K562 (cell line): ENCODE results near the gene CRTC3. TPM values are rescaled to one million over a fixed set of nuclear protein-coding genes. Genes with fewer than 3 reads are reported as not detected.

ENCODE experiments used
- ATAC-seq: fragments of 200-7000 bp; cut with Tn5 transposase; 3 replicates; pipeline ENCODE4 v1.9.1; 2020; ENCODE audit warnings: moderate library complexity
- BruUV-seq: library from RNA; stranded (reverse); fragments of 400-500 nt; replicated peaks from 2 replicates; lab custom pipeline; 2021; lab: Mats Ljungman, UMichigan
- CTCF ChIA-PET: fragments of 300-600 bp; formaldehyde crosslinking; extraction: SDS; loops from one replicate; lab custom pipeline; 2021; ENCODE audit warnings: low intra/inter-chr PET ratio; lab: Yijun Ruan, JAX
- POLR2A ChIA-PET: fragments of 300-600, 350-650 bp; sonication (Branson Sonifier 250); formaldehyde crosslinking; extraction: SDS; loops from one replicate; lab custom pipeline; 2021; ENCODE audit warnings: antibody characterized with exemption, inconsistent platforms; lab: Yijun Ruan, JAX
- DNase-seq, 4 experiments: peaks; one replicate each; pipeline versions ENCODE4 v3.0.0 to v3.0.0-alpha.2; 2011 to 2018; ENCODE audit warnings: low spot score in 3 of 4, mixed read lengths in 3 of 4; ENCODE audit errors: extremely low read depth in 1 of 4
- FAIRE-seq: peaks from 2 replicates; lab custom pipeline; 2011; peaks lifted over from hg19 to GRCh38; lab: Jason Lieb, UNC
- H2AFZ ChIP-seq: 2 replicates; pipeline ENCODE4 v1.6.0; 2011; ENCODE audit warnings: low read depth, low read length, control low read depth, inconsistent platforms
- H3K27ac ChIP-seq: fragments of 200-600 bp; 3 replicates; pipeline ENCODE4 v1.8.0; 2011; ENCODE audit warnings: low read depth, mild to moderate bottlenecking, control low read depth, inconsistent platforms, low read length, moderate library complexity, mixed read lengths; ENCODE audit errors: extremely low read depth
- H3K27me3 ChIP-seq, 2 experiments: fragments of 300-600 bp in 1 of 2; 2 replicates in 1 of 2; 3 replicates in 1 of 2; pipeline versions ENCODE4 v1.6.0 to v1.8.0; 2011; ENCODE audit warnings: inconsistent platforms in 2 of 2, low read length in 2 of 2, mild to moderate bottlenecking in 1 of 2, mixed read lengths in 1 of 2, moderate library complexity in 1 of 2; ENCODE audit not compliant: control insufficient read depth in 2 of 2, insufficient read depth in 2 of 2
- H3K36me3 ChIP-seq: fragments of 300-600 bp; 3 replicates; pipeline ENCODE4 v1.8.0; 2011; ENCODE audit warnings: mild to moderate bottlenecking, low read length, inconsistent platforms; ENCODE audit not compliant: control insufficient read depth, insufficient read depth
- H3K4me1 ChIP-seq, 2 experiments: fragments of 200-600 bp in 1 of 2; replicated peaks in 1 of 2; 2 replicates in 1 of 2; 3 replicates in 1 of 2; pipeline versions ENCODE4 v1.5.1 to v1.8.0; 2011; ENCODE audit warnings: inconsistent platforms in 2 of 2, low read length in 2 of 2, mild to moderate bottlenecking in 1 of 2, mixed read lengths in 1 of 2, moderate library complexity in 1 of 2; ENCODE audit not compliant: control insufficient read depth in 2 of 2, insufficient read depth in 2 of 2
- H3K4me2 ChIP-seq: 2 replicates; pipeline ENCODE4 v1.6.1; 2011; ENCODE audit warnings: low read length, control low read depth, inconsistent platforms, mixed read lengths; ENCODE audit not compliant: insufficient read depth
- H3K4me3 ChIP-seq: fragments of 200-600 bp; sonication (generic), shearing (Covaris generic); 2 replicates; pipeline ENCODE4 v1.5.1; 2016; ENCODE audit warnings: control low read depth, inconsistent platforms
- H3K79me2 ChIP-seq: fragments of 200-600 bp; 3 replicates; pipeline ENCODE4 v1.8.0; 2011; ENCODE audit warnings: low read length, inconsistent platforms; ENCODE audit not compliant: control insufficient read depth, insufficient read depth
- H3K9ac ChIP-seq, 2 experiments: 2 replicates each; pipeline versions ENCODE4 v1.6.0 to v1.6.1; 2011; ENCODE audit warnings: low read depth in 2 of 2, low read length in 2 of 2, control low read depth in 1 of 2, inconsistent platforms in 1 of 2, mild to moderate bottlenecking in 1 of 2, mixed read lengths in 1 of 2; ENCODE audit not compliant: insufficient read depth in 1 of 2
- H3K9me1 ChIP-seq: one replicate; pipeline ENCODE4 v1.6.0; 2011; ENCODE audit warnings: inconsistent platforms, mild to moderate bottlenecking, low read length, moderate library complexity; ENCODE audit not compliant: control insufficient read depth, insufficient read depth
- H3K9me3 ChIP-seq: replicated peaks from 2 replicates; pipeline ENCODE4 v1.5.1; 2011; ENCODE audit warnings: low read depth, low read length, inconsistent platforms; ENCODE audit not compliant: control insufficient read depth, insufficient read depth
- H4K20me1 ChIP-seq: replicated peaks from 2 replicates; pipeline ENCODE4 v1.6.1; 2011; ENCODE audit warnings: low read length, inconsistent platforms, mixed read lengths; ENCODE audit not compliant: control insufficient read depth, insufficient read depth
- CBX1 ChIP-seq: sonication (generic); IDR thresholded peaks from 2 replicates; pipeline ENCODE4 v1.6.1; 2016; ENCODE audit warnings: antibody characterized with exemption, low read depth, mild to moderate bottlenecking
- ETS2 ChIP-seq: IDR thresholded peaks from 2 replicates; pipeline ENCODE4 v1.6.1; 2016; ENCODE audit warnings: borderline replicate concordance, missing genetic modification characterization, mild to moderate bottlenecking, moderate library complexity, missing compliant biosample characterization; ENCODE audit not compliant: poor library complexity, severe bottlenecking
- ETV5 ChIP-seq: sonication (generic); formaldehyde crosslinking; IDR thresholded peaks from 2 replicates; pipeline ENCODE4 v1.4.0; 2020; ENCODE audit warnings: low read depth, mild to moderate bottlenecking, missing genetic modification reagents
- FOSL1 ChIP-seq: fragments of 200-800 bp; sonication (Bioruptor generic); conservative IDR thresholded peaks from 2 replicates; pipeline ENCODE4 v1.6.1; 2016; ENCODE audit warnings: missing genetic modification characterization, missing compliant biosample characterization
- ILF3 ChIP-seq: fragments of 450-650 bp; IDR thresholded peaks from 2 replicates; pipeline ENCODE4 v1.6.1; 2018; ENCODE audit warnings: antibody characterized with exemption, mild to moderate bottlenecking, moderate library complexity, borderline replicate concordance
- KDM2B ChIP-seq: fragments of 250-450 bp; sonication (Bioruptor Pico); IDR thresholded peaks from 2 replicates; pipeline ENCODE4 v1.8.0; 2021; ENCODE audit warnings: mild to moderate bottlenecking, moderate library complexity
- MYBL2 ChIP-seq, 2 experiments: fragments of 450-650 bp in 1 of 2; sonication (generic) in 1 of 2; formaldehyde crosslinking in 1 of 2; IDR thresholded peaks; 2 replicates each; pipeline versions ENCODE4 v1.6.1 to v1.8.1; 2017 to 2022; ENCODE audit warnings: borderline replicate concordance in 1 of 2, inconsistent platforms in 1 of 2, low read depth in 1 of 2, mild to moderate bottlenecking in 1 of 2, missing genetic modification reagents in 1 of 2, moderate library complexity in 1 of 2
- POLR2A ChIP-seq: fragments of 450-650 bp; conservative IDR thresholded peaks from 2 replicates; pipeline ENCODE4 v1.6.1; 2016
- SIN3A ChIP-seq, 2 experiments: fragments of 150-350 bp in 1 of 2; IDR thresholded peaks; 2 replicates each; pipeline ENCODE4 v1.6.1; 2011 to 2016; ENCODE audit warnings: borderline replicate concordance in 2 of 2, low read depth in 2 of 2, low read length in 2 of 2, mild to moderate bottlenecking in 2 of 2, moderate library complexity in 2 of 2; ENCODE audit not compliant: control insufficient read depth in 1 of 2
- ZBTB17 ChIP-seq: fragments of 450-650 bp; formaldehyde crosslinking; IDR thresholded peaks from 2 replicates; pipeline ENCODE4 v1.4.0; 2020; ENCODE audit warnings: mild to moderate bottlenecking
- ZNF280A ChIP-seq: fragments of 450-650 bp; IDR thresholded peaks from 2 replicates; pipeline ENCODE4 v1.6.1; 2018; ENCODE audit warnings: mild to moderate bottlenecking, low read depth; ENCODE audit not compliant: partially characterized antibody
- ZNF384 ChIP-seq: IDR thresholded peaks from 2 replicates; pipeline ENCODE4 v1.6.1; 2012; ENCODE audit warnings: low read depth, low read length, improper control_type of control experiment
- ZNF668 ChIP-seq: fragments of 250-450 bp; sonication (Bioruptor Pico); IDR thresholded peaks from 2 replicates; pipeline ENCODE4 v1.8.0; 2022; ENCODE audit warnings: mild to moderate bottlenecking, inconsistent platforms
- WGBS: fragments of 100-300 bp; shearing (Covaris generic); methylation state at CpG from one replicate; pipeline ENCODE4 v1.1.6; 2016; ENCODE audit warnings: low coverage, mixed read lengths; ENCODE audit not compliant: insufficient coverage; ENCODE audit errors: missing lambda C conversion rate; 5-methylcytosine and 5-hydroxymethylcytosine counted together
- in situ Hi-C: fragments of 300-500 bp; cut with MboI; formaldehyde crosslinking; loops from 4 replicates; pipeline ENCODE4 v1.15.0; 2018; ENCODE audit warnings: inconsistent platforms, mixed read lengths
- intact Hi-C: fragments of 100-400 bp; cut with micrococcal nuclease; formaldehyde crosslinking; loops from 2 replicates; pipeline ENCODE4 v1.14.2; 2022
- polyA plus RNA-seq, 8 experiments: library from polyadenylated mRNA; depleted of rRNA in 4 of 8; stranded (reverse) in 5 of 8; unstranded in 3 of 8; fragments of >200 nt; fragmentation: Nextera tagmentation in 2 of 8; fragmentation: Illumina TruSeq in 1 of 8; extraction: Ambion mirVana in 2 of 8; extraction: Trizol in 1 of 8; gene quantifications; 2 replicates each; pipeline versions ENCODE4 v1.2.1 to v1.2.3, GENCODE V29; 2011 to 2014; ENCODE audit warnings: inconsistent platforms in 1 of 8, missing spikeins in 1 of 8
- total RNA-seq, 7 experiments: library from RNA; depleted of rRNA in 6 of 7; stranded (reverse); fragments of >200 nt in 6 of 7; fragmentation: Illumina TruSeq in 2 of 7; extraction: Trizol in 2 of 7; gene quantifications; 2 replicates each; pipeline versions ENCODE4 v1.2.1 to v1.2.3, GENCODE V29; 2011 to 2021; ENCODE audit warnings: low replicate concordance in 1 of 7

Gene CRTC3
- total and polyA plus RNA-seq, 9 of the 15 experiments (the other 6 are each of a cell fraction or from before 2014, with no cell fraction given), result 1.2 to 19.0 (median 11.6) TPM

- TF ChIP-seq CBX1 (no peak), FOSL1 (tag) (no peak)
Observed at GRCh38 chr15:90679959-90680358, 150.2 kb downstream of the CRTC3 start (continued).

- H3K9me3 ChIP-seq, result no peaks in the 10 kb centered on the region
- in situ Hi-C loops, result no loop called here
- no peak for DNase-seq
- ATAC-seq, result no peak
- no peaks in the 10 kb centered on the region for H3K9me1 ChIP-seq
- peak; percentile 57; the same call in 1 of the 2 replicates for TF ChIP-seq ZNF384
- TF ChIP-seq POLR2A, result no peak
- H3K9ac ChIP-seq, result no peak overlapping the region
- H3K36me3 ChIP-seq, result no peaks in the 10 kb centered on the region
- no peak overlapping the region for H3K4me2 ChIP-seq
- H3K4me3 ChIP-seq, result no peak overlapping the region
- BruUV-seq, result no TSS peak
- H4K20me1 ChIP-seq, result no peaks in the 10 kb centered on the region
- WGBS, result 41% methylated on average over 6 of the region's 6 CpGs
- peaks cover 4 to 10% of the 10 kb centered on the region in 2 experiments; a peak in 4 of 5 replicates for H3K4me1 ChIP-seq
- intact Hi-C loops, result no loop called here
- H3K79me2 ChIP-seq, result no peaks in the 10 kb centered on the region
- H3K27ac ChIP-seq, result no peak overlapping the region
- H3K27me3 ChIP-seq, result no peaks in the 10 kb centered on the region
- no peak overlapping the region for H2AFZ ChIP-seq
- FAIRE-seq, result no peak
- ChIA-PET POLR2A (no interaction called here), CTCF (no interaction called here)
Observed at GRCh38 chr15:90680371-90680935, 150.7 kb downstream of the CRTC3 start.

GRCh38 chr15:90681056-90681455 is 151.3 kb downstream of the CRTC3 start:
- Histone ChIP-seq H3K9ac (no peak overlapping the region), H3K79me2 (no peaks in the 10 kb centered on the region), H3K27ac (no peak overlapping the region), H2AFZ (no peak overlapping the region), H3K4me1 (peaks cover 4 to 13% of the 10 kb centered on the region in 2 experiments; a peak in 4 of 5 replicates), H3K4me2 (no peak overlapping the region), H3K36me3 (no peaks in the 10 kb centered on the region), H3K27me3 (no peaks in the 10 kb centered on the region), H3K9me3 (no peaks in the 10 kb centered on the region), H3K9me1 (no peaks in the 10 kb centered on the region), H3K4me3 (no peak overlapping the region), H4K20me1 (no peaks in the 10 kb centered on the region)
- CTCF ChIA-PET, result no interaction called here
- DNase-seq (no peak), ATAC-seq (no peak), FAIRE-seq (no peak)
- no TSS peak for BruUV-seq
- no CpG with 5 or more reads among the region's 1 CpG for WGBS
- intact Hi-C loops, result no loop called here
- in situ Hi-C loops, result no loop called here
- POLR2A ChIA-PET, result interaction anchor here (1.1 kb wide), 1 partner anchor 454 kb away, joined by 5 read pairs; no protein-coding TSS in a partner anchor
- TF ChIP-seq ETS2 (tag) (no peak), ZNF280A (no peak), MYBL2 (IDR thresholded peaks at IDR 0.05; ENCODE audit: low read depth) (no peak), MYBL2 (CRISPR knock-in tag; IDR thresholded peaks at IDR 0.05; ENCODE audit: borderline replicate concordance) (no peak), KDM2B (CRISPR knock-in tag) (no peak), ZNF668 (CRISPR knock-in tag) (no peak), ILF3 (no peak), ETV5 (CRISPR knock-in tag) (no peak), SIN3A (IDR thresholded peaks at IDR 0.05; ENCODE audit: borderline replicate concordance in 2 of 2, control insufficient read depth in 1 of 2, low read depth in 2 of 2, low read length in 2 of 2) (no peak), ZBTB17 (CRISPR knock-in tag) (no peak)
